MM.1S (cell line): ENCODE results near the gene C1QTNF7.

ENCODE experiments used
- DNase-seq: peaks from one replicate; pipeline ENCODE4 v3.0.0-alpha.2; 2015
- H2AFZ ChIP-seq: fragments of 300-600 bp; sonication (generic); 2 replicates; pipeline ENCODE4 v1.6.0; 2016; ENCODE audit warnings: antibody characterized with exemption, low read length
- H3F3A ChIP-seq: fragments of 300-600 bp; sonication (generic); 2 replicates; pipeline ENCODE4 v1.6.1; 2016; ENCODE audit warnings: mild to moderate bottlenecking, antibody characterized with exemption, low read length, moderate library complexity, mixed read lengths; ENCODE audit not compliant: insufficient read depth
- H3K27ac ChIP-seq: fragments of 300-600 bp; sonication (generic); 2 replicates; pipeline ENCODE4 v1.5.1; 2016; ENCODE audit warnings: mild to moderate bottlenecking, low read length
- H3K27me3 ChIP-seq: fragments of 300-600 bp; sonication (generic); replicated peaks from 2 replicates; pipeline ENCODE4 v1.6.0; 2016; ENCODE audit warnings: low read length; ENCODE audit not compliant: insufficient read depth
- H3K36me3 ChIP-seq: fragments of 300-600 bp; sonication (generic); replicated peaks from 2 replicates; pipeline ENCODE4 v1.6.1; 2016; ENCODE audit warnings: mild to moderate bottlenecking, low read length, mixed read lengths; ENCODE audit not compliant: insufficient read depth
- H3K4me1 ChIP-seq: fragments of 300-600 bp; sonication (generic); 2 replicates; pipeline ENCODE4 v1.6.1; 2016; ENCODE audit warnings: low read length, mixed read lengths
- H3K4me2 ChIP-seq: fragments of 300-600 bp; sonication (generic); 2 replicates; pipeline ENCODE4 v1.6.0; 2016; ENCODE audit warnings: low read depth, low read length
- H3K4me3 ChIP-seq: fragments of 300-600 bp; sonication (generic); 2 replicates; pipeline ENCODE4 v1.5.1; 2016; ENCODE audit warnings: low read length, mixed read lengths
- H3K79me2 ChIP-seq: fragments of 300-600 bp; sonication (generic); 2 replicates; pipeline ENCODE4 v1.6.1; 2016; ENCODE audit warnings: mixed run types, low read length, mixed read lengths
- H3K9ac ChIP-seq: fragments of 300-600 bp; sonication (generic); 2 replicates; pipeline ENCODE4 v1.6.1; 2016; ENCODE audit warnings: low read length, mixed read lengths
- H3K9me2 ChIP-seq: fragments of 300-600 bp; sonication (generic); replicated peaks from 2 replicates; pipeline ENCODE4 v1.6.1; 2016; ENCODE audit warnings: mild to moderate bottlenecking, low read length, mixed read lengths; ENCODE audit not compliant: insufficient read depth
- H3K9me3 ChIP-seq: fragments of 300-600 bp; sonication (generic); replicated peaks from 2 replicates; pipeline ENCODE4 v1.6.1; 2016; ENCODE audit warnings: mild to moderate bottlenecking, low read length, mixed read lengths; ENCODE audit not compliant: insufficient read depth
- H4K20me1 ChIP-seq: fragments of 300-600 bp; sonication (generic); 2 replicates; pipeline ENCODE4 v1.6.1; 2016; ENCODE audit warnings: mild to moderate bottlenecking, low read length, moderate library complexity, mixed read lengths; ENCODE audit not compliant: insufficient read depth
- CTCF ChIP-seq: fragments of 300-600 bp; sonication (generic); IDR thresholded peaks from 2 replicates; pipeline ENCODE4 v1.5.1; 2016; ENCODE audit warnings: antibody characterized with exemption, low read length, mixed read lengths
- EZH2 ChIP-seq: fragments of 300-600 bp; sonication (generic); optimal IDR thresholded peaks from 2 replicates; pipeline ENCODE3; 2017; ENCODE audit warnings: low read depth, mild to moderate bottlenecking, antibody characterized with exemption, low read length, mixed read lengths
- EZH2phosphoT487 ChIP-seq: fragments of 300-600 bp; sonication (generic); IDR thresholded peaks from 2 replicates; pipeline ENCODE4 v1.6.1; 2018; ENCODE audit warnings: antibody characterized with exemption, low read length

C1QTNF7 gene

DNA sequence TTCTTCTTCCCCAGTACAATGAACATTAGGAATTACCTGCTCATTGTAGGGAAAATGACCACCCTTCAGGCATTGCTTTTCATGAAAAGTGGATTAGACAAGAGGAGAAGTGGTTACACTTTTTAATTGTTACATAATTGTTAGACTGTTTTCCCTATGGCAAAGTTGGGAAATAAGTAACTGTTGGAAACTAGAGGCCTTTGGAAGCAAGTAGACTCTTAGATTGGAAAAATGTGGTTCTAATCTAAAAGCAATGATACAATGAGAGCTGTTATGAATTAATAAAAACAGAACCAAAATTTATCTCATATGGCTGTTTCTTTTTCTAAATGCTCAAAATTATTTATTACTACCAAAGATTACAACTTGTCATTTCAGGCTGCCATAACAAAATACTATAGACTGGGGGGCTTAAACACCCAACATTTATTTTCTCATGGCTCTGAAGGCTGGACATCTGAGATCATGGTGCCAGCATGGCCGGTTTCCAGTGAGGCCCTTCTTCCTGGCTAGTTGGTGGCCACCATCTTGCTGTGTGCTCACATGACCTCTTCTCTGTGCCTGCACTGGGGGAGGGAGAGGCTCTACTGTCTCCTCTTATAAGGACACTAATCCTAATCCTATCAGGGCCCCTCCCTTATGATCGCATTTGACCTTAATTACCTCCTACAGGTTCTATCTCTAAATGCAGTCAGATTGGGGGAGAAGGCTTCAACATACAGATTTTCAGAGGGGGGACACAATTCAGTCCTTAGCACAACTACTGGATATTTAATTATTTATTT, 54.3 kb downstream of the C1QTNF7 start:
- Histone ChIP-seq H3K4me3 (no peak overlapping the region), H3K79me2 (no peaks in the 10 kb centered on the region), H3K36me3 (no peaks in the 10 kb centered on the region), H3K4me1 (no peaks in the 10 kb centered on the region), H3K9ac (no peak overlapping the region), H4K20me1 (no peaks in the 10 kb centered on the region), H3K27ac (no peak overlapping the region), H3K27me3 (no peaks in the 10 kb centered on the region), H3K4me2 (no peak overlapping the region), H3F3A (no peaks in the 10 kb centered on the region), H3K9me2 (no peaks in the 10 kb centered on the region), H2AFZ (no peak overlapping the region), H3K9me3 (no peaks in the 10 kb centered on the region)
- no peak for DNase-seq
- TF ChIP-seq EZH2phosphoT487 (no peak), CTCF (no peak), EZH2 (no peak)

- Histone ChIP-seq H3K79me2 (no peaks in the 10 kb centered on the region), H4K20me1 (no peaks in the 10 kb centered on the region), H3K9me3 (no peaks in the 10 kb centered on the region), H3F3A (no peaks in the 10 kb centered on the region), H3K9me2 (no peaks in the 10 kb centered on the region), H3K36me3 (no peaks in the 10 kb centered on the region), H3K4me1 (no peaks in the 10 kb centered on the region), H3K4me3 (no peak overlapping the region), H3K4me2 (no peak overlapping the region), H3K9ac (no peak overlapping the region), H2AFZ (no peak overlapping the region), H3K27ac (no peak overlapping the region), H3K27me3 (no peaks in the 10 kb centered on the region)
- DNase-seq: no peak
- TF ChIP-seq EZH2 (no peak), EZH2phosphoT487 (no peak), CTCF (no peak)
Observed at GRCh38 chr4:15482842-15483241, 55.0 kb downstream of the C1QTNF7 start.

DNA sequence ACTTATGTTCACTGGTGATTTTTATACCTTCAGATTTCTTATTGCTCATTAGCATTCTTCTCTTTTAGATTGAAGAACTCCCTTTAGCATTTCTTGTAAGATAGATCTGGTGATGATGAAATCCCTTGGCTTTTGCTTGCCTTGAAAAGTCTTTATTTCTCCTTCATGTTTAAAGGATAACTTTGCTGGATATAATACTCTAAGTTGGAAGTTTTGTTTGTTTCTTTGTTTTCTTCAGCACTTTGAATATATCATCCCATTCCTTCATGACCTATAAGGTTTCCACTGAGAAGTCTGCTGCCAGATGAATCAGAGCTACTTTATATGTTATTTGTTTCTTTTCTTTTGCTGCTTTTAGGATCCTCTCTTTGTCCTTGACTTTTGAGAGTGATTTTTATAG, 60.3 kb downstream of the C1QTNF7 start:
- H2AFZ ChIP-seq: no peak overlapping the region
- TF ChIP-seq CTCF (no peak), EZH2phosphoT487 (no peak), EZH2 (no peak)

More for the DNA sequence above, 60.3 kb downstream of the C1QTNF7 start:
- H3K9me2 ChIP-seq: no peaks in the 10 kb centered on the region
- H3K36me3 ChIP-seq: no peaks in the 10 kb centered on the region
- H4K20me1 ChIP-seq: no peaks in the 10 kb centered on the region
- H3K4me3 ChIP-seq: no peak overlapping the region
- no peaks in the 10 kb centered on the region for H3K79me2 ChIP-seq
- no peaks in the 10 kb centered on the region for H3F3A ChIP-seq
- H3K27me3 ChIP-seq: no peaks in the 10 kb centered on the region
- no peak for DNase-seq
- H3K4me2 ChIP-seq: no peak overlapping the region
- H3K9me3 ChIP-seq: no peaks in the 10 kb centered on the region
- H3K27ac ChIP-seq: no peak overlapping the region
- H3K9ac ChIP-seq: no peak overlapping the region
- H3K4me1 ChIP-seq: no peaks in the 10 kb centered on the region
